ENCODE measurements around the gene EEPD1. TPM values are rescaled to one million over a fixed set of nuclear protein-coding genes. Genes with fewer than 3 reads are reported as not detected.

Gene EEPD1
- total and polyA plus RNA-seq, 2 donors (not counting 3 experiments of a cell fraction or from before 2014, with no cell fraction given), result 0.40 to 0.42 TPM

DNA sequence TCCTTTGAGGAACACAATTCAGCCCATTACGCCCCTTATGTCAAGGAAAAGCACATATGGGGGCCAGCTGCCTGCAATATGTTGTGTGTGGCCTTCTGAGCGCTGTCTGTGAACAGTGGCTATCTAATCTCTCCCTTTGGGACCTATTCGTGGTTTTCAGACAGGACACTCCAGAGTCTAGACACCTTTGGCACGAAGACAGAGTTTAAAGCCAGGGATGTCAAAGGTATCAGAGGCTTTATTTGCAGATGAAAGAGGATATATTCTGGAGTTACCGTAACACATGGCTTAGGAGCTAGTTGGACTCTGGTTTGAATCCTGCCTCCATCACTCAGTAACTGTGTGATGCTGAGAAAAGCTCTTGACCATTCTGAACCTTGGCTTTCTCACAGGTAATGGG lies 14.8 kb upstream of the EEPD1 start:
- Histone ChIP-seq H3K4me1 (ENCODE audit: control insufficient read depth, extremely low read depth, insufficient read depth, low read length) (no peaks in the 10 kb centered on the region), H3K27ac (ENCODE audit: insufficient read depth, low read depth, low read length) (no peak overlapping the region), H3K9ac (replicated peaks; ENCODE audit: extremely low read depth, insufficient read depth, low read length) (no peak overlapping the region), H4K20me1 (replicated peaks; ENCODE audit: control insufficient read depth, extremely low read depth, insufficient read depth, low read length) (no peaks in the 10 kb centered on the region), H3K9me3 (replicated peaks; ENCODE audit: control insufficient read depth, insufficient read depth, low read length) (no peaks in the 10 kb centered on the region), H3K4me3 (replicated peaks in 1 of 3; ENCODE audit: insufficient read depth in 1 of 3, low read depth in 1 of 3, low read length in 3 of 3) (no peak overlapping the region), H3K36me3 (ENCODE audit: control insufficient read depth in 2 of 2, extremely low read depth in 1 of 2, insufficient read depth in 2 of 2, low read length in 2 of 2) (no peaks in the 10 kb centered on the region), H3K27me3 (ENCODE audit: control insufficient read depth in 2 of 2, insufficient read depth in 2 of 2, low read length in 2 of 2) (peaks cover 15 to 16% of the 10 kb centered on the region in 2 experiments), H3K9me1 (replicated peaks; ENCODE audit: control insufficient read depth, extremely low read depth, insufficient read depth, low read length) (no peaks in the 10 kb centered on the region), H3K79me2 (ENCODE audit: control insufficient read depth, insufficient read depth, low read length) (no peaks in the 10 kb centered on the region), H2AFZ (ENCODE audit: low read depth, low read length) (no peak overlapping the region), H3K4me2 (ENCODE audit: insufficient read depth, low read length) (no peak overlapping the region)
- dilution Hi-C loops (cut with MboI; ENCODE audit: extremely low pct_ligation_motif_present, low sequenced_read_pairs) (no loop called here), intact Hi-C loops (cut with micrococcal nuclease) (no loop called here)
- no peak for TF ChIP-seq GATA2 (IDR thresholded peaks at IDR 0.05; ENCODE audit: insufficient read depth, insufficient read length, low read depth, low read length)
- TF ChIP-seq POLR2AphosphoS5 (IDR thresholded peaks at IDR 0.05; ENCODE audit: insufficient read depth, low read depth, low read length), result no peak
- no peak for TF ChIP-seq POLR2A (IDR thresholded peaks at IDR 0.05; ENCODE audit: low read depth, low read length)
- no peak for TF ChIP-seq MYC (IDR thresholded peaks at IDR 0.05; ENCODE audit: low read depth, low read length)
- no peak for TF ChIP-seq MAX (IDR thresholded peaks at IDR 0.05; ENCODE audit: insufficient read depth, insufficient read length)
- no peak for TF ChIP-seq JUN (IDR thresholded peaks at IDR 0.05; ENCODE audit: borderline replicate concordance, insufficient read depth, insufficient read length, low read depth)
- no peak for TF ChIP-seq FOS (IDR thresholded peaks at IDR 0.05; ENCODE audit: borderline replicate concordance, insufficient read depth, low read length)
- TF ChIP-seq, protein P1, sequence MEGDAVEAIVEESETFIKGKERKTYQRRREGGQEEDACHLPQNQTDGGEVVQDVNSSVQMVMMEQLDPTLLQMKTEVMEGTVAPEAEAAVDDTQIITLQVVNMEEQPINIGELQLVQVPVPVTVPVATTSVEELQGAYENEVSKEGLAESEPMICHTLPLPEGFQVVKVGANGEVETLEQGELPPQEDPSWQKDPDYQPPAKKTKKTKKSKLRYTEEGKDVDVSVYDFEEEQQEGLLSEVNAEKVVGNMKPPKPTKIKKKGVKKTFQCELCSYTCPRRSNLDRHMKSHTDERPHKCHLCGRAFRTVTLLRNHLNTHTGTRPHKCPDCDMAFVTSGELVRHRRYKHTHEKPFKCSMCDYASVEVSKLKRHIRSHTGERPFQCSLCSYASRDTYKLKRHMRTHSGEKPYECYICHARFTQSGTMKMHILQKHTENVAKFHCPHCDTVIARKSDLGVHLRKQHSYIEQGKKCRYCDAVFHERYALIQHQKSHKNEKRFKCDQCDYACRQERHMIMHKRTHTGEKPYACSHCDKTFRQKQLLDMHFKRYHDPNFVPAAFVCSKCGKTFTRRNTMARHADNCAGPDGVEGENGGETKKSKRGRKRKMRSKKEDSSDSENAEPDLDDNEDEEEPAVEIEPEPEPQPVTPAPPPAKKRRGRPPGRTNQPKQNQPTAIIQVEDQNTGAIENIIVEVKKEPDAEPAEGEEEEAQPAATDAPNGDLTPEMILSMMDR (IDR thresholded peaks at IDR 0.05; ENCODE audit: extremely low read depth in 1 of 2, insufficient read depth in 1 of 2, low read depth in 1 of 2, low read length in 2 of 2), result no peak
- no peak for TF ChIP-seq EZH2 (IDR thresholded peaks at IDR 0.05; ENCODE audit: borderline replicate concordance, low read depth, low read length, severe bottlenecking)
- no TSS peak for BruUV-seq (replicated peaks)
- ChIA-PET POLR2A (no interaction called here), CTCF (interaction anchor here (0.6 to 1.5 kb wide), 4 partner anchors 9 to 27 kb away, joined by 3 to 4 read pairs (median 3); no protein-coding TSS in a partner anchor)
- FAIRE-seq (no peak), DNase-seq (ENCODE audit: low read depth, low spot score) (no peak)
